Neural cell (in vitro differentiated cells): ENCODE measurements around the gene RHOF. TPM values are rescaled to one million over a fixed set of nuclear protein-coding genes. Genes with fewer than 3 reads are reported as not detected.

Source experiments
- H2AFZ ChIP-seq: fragments of 200-600, 300-800 bp; sonication (generic), shearing (Covaris generic); 2 replicates; pipeline ENCODE4 v1.6.0; 2014; ENCODE audit warnings: low read depth, mild to moderate bottlenecking, antibody characterized with exemption, low read length, moderate library complexity
- H3F3A ChIP-seq: fragments of 200-600 bp; shearing (Covaris generic); 2 replicates; pipeline ENCODE4 v1.6.1; 2016; ENCODE audit warnings: mild to moderate bottlenecking, moderate library complexity, mixed read lengths, antibody characterized with exemption, low read length; ENCODE audit not compliant: insufficient read depth, poor library complexity, severe bottlenecking
- H3K27ac ChIP-seq: fragments of 200-600, 300-800 bp; sonication (generic), shearing (Covaris generic); 2 replicates; pipeline ENCODE4 v1.5.1; 2014; ENCODE audit warnings: mild to moderate bottlenecking, low read length, moderate library complexity
- H3K27me3 ChIP-seq: fragments of 300-800, 200-600 bp; sonication (generic), shearing (Covaris generic); 2 replicates; pipeline ENCODE4 v1.6.0; 2014; ENCODE audit warnings: mild to moderate bottlenecking, low read depth, low read length, moderate library complexity; ENCODE audit not compliant: insufficient read depth
- H3K36me3 ChIP-seq: fragments of 300-800, 200-600 bp; sonication (generic), shearing (Covaris generic); 2 replicates; pipeline ENCODE4 v1.5.1; 2014; ENCODE audit warnings: mild to moderate bottlenecking, antibody characterized with exemption, low read length, moderate library complexity; ENCODE audit not compliant: insufficient read depth
- H3K4me2 ChIP-seq: fragments of 300-800, 200-600 bp; sonication (generic), shearing (Covaris generic); 2 replicates; pipeline ENCODE4 v1.6.0; 2014; ENCODE audit warnings: mild to moderate bottlenecking, low read length
- H3K4me3 ChIP-seq: fragments of 300-800, 200-600 bp; sonication (generic), shearing (Covaris generic); 2 replicates; pipeline ENCODE4 v1.5.1; 2014; ENCODE audit warnings: mild to moderate bottlenecking, low read length, moderate library complexity
- H3K79me2 ChIP-seq: fragments of 200-600 bp; shearing (Covaris generic); replicated peaks from 2 replicates; pipeline ENCODE4 v1.6.0; 2014; ENCODE audit warnings: mild to moderate bottlenecking, low read length, moderate library complexity; ENCODE audit not compliant: insufficient read depth
- H3K9ac ChIP-seq: fragments of 300-800, 200-600 bp; sonication (generic), shearing (Covaris generic); 2 replicates; pipeline ENCODE4 v1.6.1; 2016; ENCODE audit warnings: mild to moderate bottlenecking, low read length, mixed read lengths
- H3K9me2 ChIP-seq: fragments of 200-600 bp; shearing (Covaris generic); 2 replicates; pipeline ENCODE4 v1.6.1; 2016; ENCODE audit warnings: mild to moderate bottlenecking, low read length, mixed read lengths; ENCODE audit not compliant: insufficient read depth
- H3K9me3 ChIP-seq: fragments of 200-600, 300-800 bp; sonication (generic), shearing (Covaris generic); 2 replicates; pipeline ENCODE4 v1.6.1; 2016; ENCODE audit warnings: mild to moderate bottlenecking, mixed run types, low read length, moderate library complexity, mixed read lengths
- H4K20me1 ChIP-seq: fragments of 200-600 bp; shearing (Covaris generic); 2 replicates; pipeline ENCODE4 v1.6.1; 2016; ENCODE audit warnings: mild to moderate bottlenecking, mixed run types; ENCODE audit not compliant: insufficient read depth
- EP300 ChIP-seq: fragments of 450-650 bp; conservative IDR thresholded peaks from 2 replicates; pipeline ENCODE4 v1.6.1; 2014; ENCODE audit warnings: antibody characterized with exemption, mild to moderate bottlenecking, moderate library complexity; ENCODE audit not compliant: poor library complexity, severe bottlenecking
- EZH2 ChIP-seq: fragments of 200-600, 300-800 bp; shearing (Covaris generic), sonication (generic); IDR thresholded peaks from 2 replicates; pipeline ENCODE4 v1.6.1; 2014; ENCODE audit warnings: antibody characterized with exemption, low read length, borderline replicate concordance, mild to moderate bottlenecking; ENCODE audit not compliant: insufficient read depth, poor library complexity, severe bottlenecking
- MXI1 ChIP-seq: fragments of 450-650 bp; conservative IDR thresholded peaks from 2 replicates; pipeline ENCODE4 v1.6.1; 2014; ENCODE audit warnings: antibody characterized with exemption, mild to moderate bottlenecking; ENCODE audit not compliant: poor library complexity, severe bottlenecking
- POLR2AphosphoS5 ChIP-seq: IDR thresholded peaks from 2 replicates; pipeline ENCODE4 v1.6.1; 2012
- SMC3 ChIP-seq: fragments of 450-650 bp; conservative IDR thresholded peaks from 2 replicates; pipeline ENCODE4 v1.6.1; 2014; ENCODE audit warnings: antibody characterized with exemption, mild to moderate bottlenecking, moderate library complexity; ENCODE audit not compliant: poor library complexity
- TAF1 ChIP-seq: IDR thresholded peaks from 2 replicates; pipeline ENCODE4 v1.6.1; 2012; ENCODE audit warnings: low read depth
- polyA plus RNA-seq: library from polyadenylated mRNA; depleted of rRNA; stranded (reverse); fragments of >200 nt; gene quantifications from 2 replicates; pipeline ENCODE4 v1.2.3, GENCODE V29; 2014
- TF ChIP-seq, protein P1 (sequence below): IDR thresholded peaks from 2 replicates; pipeline ENCODE4 v1.6.1; 2012; ENCODE audit warnings: borderline replicate concordance

RHOF gene
- polyA plus RNA-seq, 1 donor from 2014 or later, result 14.7 TPM

GRCh38 chr12:121806009-121806545, 12.6 kb upstream of the RHOF start:
- TF ChIP-seq POLR2AphosphoS5 (no peak), MXI1 (peak; percentile 64)
- no peaks in the 10 kb centered on the region for H3K27me3 ChIP-seq
- no peaks in the 10 kb centered on the region for H3K36me3 ChIP-seq
- H3K9ac ChIP-seq, result peak overlapping the region; percentile 99
- H3F3A ChIP-seq, result peaks cover 13% of the 10 kb centered on the region
- H3K27ac ChIP-seq, result peak overlapping the region; percentile 20
- peaks cover 23% of the 10 kb centered on the region for H4K20me1 ChIP-seq
- no peak overlapping the region for H2AFZ ChIP-seq
- H3K4me3 ChIP-seq, result peak overlapping the region; percentile 92
- no peaks in the 10 kb centered on the region for H3K9me2 ChIP-seq
- H3K79me2 ChIP-seq, result peaks cover 81% of the 10 kb centered on the region
- H3K9me3 ChIP-seq, result no peaks in the 10 kb centered on the region
- H3K4me2 ChIP-seq, result peak overlapping the region; percentile 86

DNA sequence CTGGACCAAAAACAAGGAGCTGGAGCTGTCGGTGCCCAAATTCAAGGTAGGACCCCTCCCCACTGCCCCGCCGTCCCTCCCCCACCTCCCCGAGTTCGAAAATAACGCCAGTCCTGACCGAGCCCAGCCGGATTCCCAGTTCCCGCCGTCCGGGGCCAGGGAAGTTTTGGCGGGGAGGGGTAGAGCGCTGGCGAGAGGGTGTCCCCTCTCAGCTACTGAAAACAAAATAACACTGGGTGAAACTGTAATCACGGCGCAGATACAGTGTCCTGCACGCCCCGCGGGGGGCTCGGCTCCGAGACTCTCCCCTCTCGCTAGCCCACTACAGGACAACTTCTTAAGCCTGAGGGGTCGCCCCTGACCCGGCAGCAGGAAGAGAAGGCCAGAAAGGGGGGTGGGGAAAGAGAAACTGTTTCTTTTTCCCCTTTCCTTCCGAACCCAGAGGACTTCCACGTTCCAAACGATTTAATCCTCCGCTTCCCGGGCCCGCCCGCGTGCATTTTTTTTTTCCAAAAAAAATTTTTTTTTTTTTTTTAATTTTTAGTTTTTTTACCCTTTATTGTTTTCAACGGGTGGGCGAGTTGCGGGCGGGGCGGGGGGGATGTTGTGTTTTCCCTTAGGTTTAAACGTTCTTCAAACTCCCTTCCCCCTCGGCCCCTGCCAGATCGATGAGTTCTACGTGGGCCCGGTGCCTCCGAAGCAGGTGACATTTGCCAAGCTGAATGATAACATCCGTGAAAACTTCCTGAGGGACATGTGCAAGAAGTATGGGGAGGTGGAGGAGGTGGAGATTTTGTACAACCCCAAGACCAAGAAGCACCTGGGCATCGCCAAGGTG, 11.9 kb upstream of the RHOF start:
- Histone ChIP-seq H3K9me3 (no peaks in the 10 kb centered on the region), H3K27ac (peak overlapping the region; percentile 20), H3K9me2 (no peaks in the 10 kb centered on the region), H2AFZ (no peak overlapping the region), H3K36me3 (no peaks in the 10 kb centered on the region), H3K9ac (peak overlapping the region; percentile 99), H3K79me2 (peaks cover 78% of the 10 kb centered on the region), H3K4me3 (peak overlapping the region; percentile 92), H3K27me3 (no peaks in the 10 kb centered on the region), H4K20me1 (peaks cover 18% of the 10 kb centered on the region), H3F3A (peaks cover 13% of the 10 kb centered on the region), H3K4me2 (peak overlapping the region; percentile 86)
- no peak for TF ChIP-seq MXI1
- TF ChIP-seq EP300, result no peak
- no peak for TF ChIP-seq SMC3

GRCh38 chr12:121804417-121805111, 11.1 kb upstream of the RHOF start:
- Histone ChIP-seq H3F3A (peaks cover 13% of the 10 kb centered on the region), H3K9me2 (no peaks in the 10 kb centered on the region), H4K20me1 (peaks cover 18% of the 10 kb centered on the region), H3K27ac (peak overlapping the region; percentile 67), H3K36me3 (no peaks in the 10 kb centered on the region), H3K9ac (peak overlapping the region; percentile 99), H3K27me3 (no peaks in the 10 kb centered on the region), H2AFZ (no peak overlapping the region), H3K4me2 (peak overlapping the region; percentile 55), H3K4me3 (peak overlapping the region; percentile 92), H3K9me3 (no peaks in the 10 kb centered on the region), H3K79me2 (peaks cover 74% of the 10 kb centered on the region)
- no peak for TF ChIP-seq EZH2
- TF ChIP-seq, protein P1, sequence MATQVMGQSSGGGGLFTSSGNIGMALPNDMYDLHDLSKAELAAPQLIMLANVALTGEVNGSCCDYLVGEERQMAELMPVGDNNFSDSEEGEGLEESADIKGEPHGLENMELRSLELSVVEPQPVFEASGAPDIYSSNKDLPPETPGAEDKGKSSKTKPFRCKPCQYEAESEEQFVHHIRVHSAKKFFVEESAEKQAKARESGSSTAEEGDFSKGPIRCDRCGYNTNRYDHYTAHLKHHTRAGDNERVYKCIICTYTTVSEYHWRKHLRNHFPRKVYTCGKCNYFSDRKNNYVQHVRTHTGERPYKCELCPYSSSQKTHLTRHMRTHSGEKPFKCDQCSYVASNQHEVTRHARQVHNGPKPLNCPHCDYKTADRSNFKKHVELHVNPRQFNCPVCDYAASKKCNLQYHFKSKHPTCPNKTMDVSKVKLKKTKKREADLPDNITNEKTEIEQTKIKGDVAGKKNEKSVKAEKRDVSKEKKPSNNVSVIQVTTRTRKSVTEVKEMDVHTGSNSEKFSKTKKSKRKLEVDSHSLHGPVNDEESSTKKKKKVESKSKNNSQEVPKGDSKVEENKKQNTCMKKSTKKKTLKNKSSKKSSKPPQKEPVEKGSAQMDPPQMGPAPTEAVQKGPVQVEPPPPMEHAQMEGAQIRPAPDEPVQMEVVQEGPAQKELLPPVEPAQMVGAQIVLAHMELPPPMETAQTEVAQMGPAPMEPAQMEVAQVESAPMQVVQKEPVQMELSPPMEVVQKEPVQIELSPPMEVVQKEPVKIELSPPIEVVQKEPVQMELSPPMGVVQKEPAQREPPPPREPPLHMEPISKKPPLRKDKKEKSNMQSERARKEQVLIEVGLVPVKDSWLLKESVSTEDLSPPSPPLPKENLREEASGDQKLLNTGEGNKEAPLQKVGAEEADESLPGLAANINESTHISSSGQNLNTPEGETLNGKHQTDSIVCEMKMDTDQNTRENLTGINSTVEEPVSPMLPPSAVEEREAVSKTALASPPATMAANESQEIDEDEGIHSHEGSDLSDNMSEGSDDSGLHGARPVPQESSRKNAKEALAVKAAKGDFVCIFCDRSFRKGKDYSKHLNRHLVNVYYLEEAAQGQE, result peak; percentile 20
- TF ChIP-seq TAF1, result no peak
